ENCODE data around the gene EHMT2.
"Not testable (repeated sequence)": the region's sequence is repeated elsewhere in the genome, so short reads cannot be mapped to it uniquely, and the experiment has no call there.

Gene EHMT2

DNA sequence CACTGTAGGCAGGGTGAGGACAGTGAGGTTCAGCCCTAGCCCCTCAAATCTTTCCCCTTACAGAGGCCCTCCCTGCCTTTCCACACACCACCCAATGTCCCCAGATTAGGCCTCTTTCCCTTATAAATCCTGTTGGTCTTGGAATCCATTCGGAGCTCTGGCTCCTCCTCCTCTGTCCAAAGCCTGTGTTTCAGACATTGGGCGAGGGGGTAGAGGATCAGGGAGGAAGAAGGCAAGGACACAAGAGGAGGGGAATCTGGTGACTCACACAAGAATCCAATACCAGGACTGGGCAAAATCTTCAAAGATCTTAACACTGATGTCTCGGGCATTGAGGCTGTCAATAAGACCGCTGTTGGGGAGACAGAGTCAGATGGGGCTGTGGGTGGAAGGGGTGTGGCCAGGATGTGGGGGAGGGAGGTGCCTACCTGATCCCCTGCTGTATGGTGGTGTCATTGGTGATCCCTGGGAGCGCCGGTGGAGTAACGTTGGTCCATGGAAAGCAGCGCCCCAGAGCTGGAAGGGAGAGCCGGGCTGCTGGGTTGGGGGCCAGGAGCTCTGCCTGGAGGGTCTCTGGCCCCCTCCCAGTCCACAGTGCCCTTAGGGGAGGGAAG is 26.3 kb downstream of the EHMT2 start:
- DNase-seq: no peak
- Histone ChIP-seq H3K4me3 (no peak overlapping the region), H3K9me3 (no peaks in the 10 kb centered on the region), H3K27me3 (peaks cover 0 to 14% of the 10 kb centered on the region in 2 donors), H3K36me3 (no peaks in the 10 kb centered on the region), H3K27ac (no peak overlapping the region), H3K4me1 (no peaks in the 10 kb centered on the region)
- no peak for TF ChIP-seq CTCF (IDR thresholded peaks at IDR 0.05)
- intact Hi-C loops (cut with DNase I; ENCODE audit: low total_unique reads): no loop called here

GRCh38 chr6:31870385-31870921 is 27.0 kb downstream of the EHMT2 start:
- H3K9me3 ChIP-seq: no peaks in the 10 kb centered on the region
- no peaks in the 10 kb centered on the region for H3K4me1 ChIP-seq
- intact Hi-C loops (cut with DNase I; ENCODE audit: low total_unique reads): no loop called here
- H3K27ac ChIP-seq: no peak overlapping the region
- no peaks in the 10 kb centered on the region for H3K36me3 ChIP-seq
- no peak for TF ChIP-seq CTCF (IDR thresholded peaks at IDR 0.05)
- no peak for DNase-seq
- no peak overlapping the region for H3K4me3 ChIP-seq
- peaks cover 0 to 14% of the 10 kb centered on the region in 2 donors for H3K27me3 ChIP-seq

GRCh38 chr6:31869343-31869742 is 28.2 kb downstream of the EHMT2 start:
- Histone ChIP-seq H3K9me3 (no peaks in the 10 kb centered on the region), H3K27ac (no peak overlapping the region), H3K4me3 (no peak overlapping the region), H3K36me3 (no peaks in the 10 kb centered on the region), H3K4me1 (peaks cover 0 to 2% (median under 1%) of the 10 kb centered on the region in 4 donors), H3K27me3 (peaks cover 0 to 14% of the 10 kb centered on the region in 2 donors)
- intact Hi-C loops (cut with DNase I; ENCODE audit: low total_unique reads): no loop called here
- TF ChIP-seq CTCF (IDR thresholded peaks at IDR 0.05): no peak
- no peak for DNase-seq

DNA sequence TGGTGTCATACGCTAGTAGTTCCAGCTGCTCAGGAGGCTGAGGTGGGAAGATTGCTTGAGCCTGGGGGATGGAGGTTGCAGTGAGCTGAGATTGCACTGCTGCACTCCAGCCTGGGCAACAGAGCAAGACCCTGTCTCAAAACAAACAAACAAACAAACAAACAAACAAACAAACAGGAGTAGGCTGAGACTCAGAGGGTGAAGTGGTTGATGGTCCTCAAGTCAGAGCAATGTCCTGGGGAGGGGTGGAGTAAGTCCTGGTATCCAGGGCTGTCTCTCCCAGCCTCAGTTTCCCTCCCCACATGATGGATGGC is 28.9 kb downstream of the EHMT2 start:
- intact Hi-C loops (cut with DNase I; ENCODE audit: low total_unique reads); H3K4me1 ChIP-seq; H3K4me3 ChIP-seq; H3K36me3 ChIP-seq; H3K9me3 ChIP-seq; DNase-seq; H3K27ac ChIP-seq: not testable (repeated sequence)
- H3K27me3 ChIP-seq: peaks cover 0 to 14% of the 10 kb centered on the region in 2 donors

DNA sequence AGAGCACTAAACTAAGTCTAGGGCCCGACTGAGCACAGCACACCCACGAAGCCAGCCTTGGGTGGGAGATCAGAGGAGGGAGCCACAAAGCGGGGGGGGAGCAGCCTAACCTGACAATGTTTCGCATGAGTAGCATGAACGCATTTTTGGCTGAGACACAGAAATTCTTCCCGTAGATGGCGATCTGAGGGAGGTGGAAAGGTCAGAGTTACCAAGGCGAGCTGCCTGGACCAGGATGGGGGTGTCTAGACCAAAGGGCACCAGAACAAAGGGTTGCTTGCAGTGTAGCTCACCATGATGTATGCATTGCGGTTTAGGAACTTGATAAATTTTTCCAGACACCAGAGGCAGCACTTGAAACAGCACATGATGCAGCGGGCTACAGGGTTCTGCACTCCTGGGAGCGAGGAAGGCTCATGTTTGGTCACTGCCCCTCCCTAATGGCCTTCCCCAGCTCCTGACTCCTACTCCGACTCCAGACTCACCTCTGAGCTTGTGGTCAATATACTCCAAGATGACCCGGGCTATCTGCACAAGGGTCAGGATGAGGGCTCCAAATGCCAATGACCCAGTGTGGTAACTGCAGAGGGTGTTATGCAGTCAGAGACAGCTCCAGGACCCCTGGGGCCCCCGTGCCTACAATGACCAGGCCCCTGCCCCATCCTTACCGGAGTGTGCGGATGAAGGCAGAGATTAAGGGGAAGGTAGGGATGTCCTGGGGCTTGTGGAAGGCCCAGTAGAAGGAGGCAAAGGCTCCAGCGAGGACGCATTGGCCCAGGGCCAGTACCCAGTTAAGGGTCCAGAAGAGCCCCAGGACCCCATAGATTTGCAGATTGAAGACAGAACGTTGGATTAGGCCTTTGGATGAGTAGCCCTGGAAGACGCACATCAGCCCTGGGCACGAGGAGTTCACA is 32.0 kb downstream of the EHMT2 start:
- no peaks in the 10 kb centered on the region for H3K9me3 ChIP-seq
- H3K36me3 ChIP-seq: peaks cover 0 to 6% (median 0%) of the 10 kb centered on the region in 3 donors
- peaks cover 0 to 24% (median 20%) of the 10 kb centered on the region in 4 donors for H3K4me1 ChIP-seq
- peaks cover 0 to 9% of the 10 kb centered on the region in 2 donors for H3K27me3 ChIP-seq
- TF ChIP-seq CTCF (IDR thresholded peaks at IDR 0.05): no peak
- DNase-seq: no peak
- H3K27ac ChIP-seq: no peak overlapping the region
- H3K4me3 ChIP-seq: no peak overlapping the region
- intact Hi-C loops (cut with DNase I; ENCODE audit: low total_unique reads): no loop called here

DNA sequence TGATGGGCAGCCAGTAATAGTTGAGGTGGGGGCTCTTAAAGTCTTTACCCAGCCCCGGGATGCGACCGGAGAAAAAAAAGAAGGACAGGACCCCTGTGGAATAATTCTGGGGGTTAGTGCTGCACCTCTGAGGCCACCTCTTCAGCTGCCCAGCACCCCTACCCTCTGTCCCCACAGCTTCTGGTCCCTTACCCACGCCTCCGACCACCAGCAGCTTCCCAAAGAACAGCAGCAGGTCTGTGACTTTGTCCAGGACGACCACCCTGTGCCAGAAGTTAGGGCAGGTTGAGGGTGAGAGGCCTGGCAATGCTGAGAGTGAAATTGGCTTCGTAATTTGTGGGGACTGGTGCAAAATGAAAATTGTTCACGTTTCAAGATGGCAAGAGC is 32.7 kb downstream of the EHMT2 start:
- Histone ChIP-seq H3K27ac (no peak overlapping the region), H3K27me3 (peaks cover 0 to 3% of the 10 kb centered on the region in 2 donors), H3K9me3 (no peaks in the 10 kb centered on the region), H3K4me3 (no peak overlapping the region), H3K4me1 (peaks cover 0 to 24% (median 20%) of the 10 kb centered on the region in 4 donors), H3K36me3 (peaks cover 6 to 13% (median 6%) of the 10 kb centered on the region in 3 donors)
- TF ChIP-seq CTCF (IDR thresholded peaks at IDR 0.05): no peak
- no peak for DNase-seq
- intact Hi-C loops (cut with DNase I; ENCODE audit: low total_unique reads): no loop called here

GRCh38 chr6:31864123-31864562 is 33.4 kb downstream of the EHMT2 start:
- Histone ChIP-seq H3K36me3 (peaks cover 13 to 19% (median 13%) of the 10 kb centered on the region in 3 donors), H3K27ac (peak overlapping the region; percentile 56 to 81), H3K4me3 (peak overlapping the region; percentile 73 to 77), H3K4me1 (peaks cover 0 to 24% (median 20%) of the 10 kb centered on the region in 4 donors)
- DNase-seq; intact Hi-C loops (cut with DNase I; ENCODE audit: low total_unique reads); H3K27me3 ChIP-seq; H3K9me3 ChIP-seq: not testable (repeated sequence)
